Endothelial cell of umbilical vein (primary cell): ENCODE measurements around the gene PCNX1. TPM values are rescaled to one million over a fixed set of nuclear protein-coding genes. Genes with fewer than 3 reads are reported as not detected.

Source experiments
- BruUV-seq: library from RNA; stranded (reverse); fragments of 400-500 nt; replicated peaks from 2 replicates; lab custom pipeline; 2021; lab: Mats Ljungman, UMichigan
- CTCF ChIA-PET: fragments of 300-600, 350-600 bp; sonication (Branson Sonifier 250); formaldehyde crosslinking; loops from one replicate; lab custom pipeline; 2021; ENCODE audit warnings: antibody characterized with exemption, inconsistent platforms; lab: Charles Lee
- POLR2A ChIA-PET: fragments of 300-600, 350-600 bp; sonication (Branson Sonifier 250); formaldehyde crosslinking; loops from one replicate; lab custom pipeline; 2021; ENCODE audit warnings: antibody characterized with exemption, inconsistent platforms; lab: Charles Lee
- DNase-seq: peaks from one replicate; pipeline ENCODE4 v3.0.0-alpha.2; 2011; ENCODE audit warnings: low read depth, low spot score
- FAIRE-seq: peaks from 2 replicates; lab custom pipeline; 2011; peaks lifted over from hg19 to GRCh38; lab: Jason Lieb, UNC
- H2AFZ ChIP-seq: 2 replicates; pipeline ENCODE4 v1.6.0; 2012; ENCODE audit warnings: low read depth, low read length, control low read depth, inconsistent platforms
- H3K27ac ChIP-seq: 2 replicates; pipeline ENCODE4 v1.5.1; 2011; ENCODE audit warnings: low read depth, mild to moderate bottlenecking, control low read depth, low read length, moderate library complexity; ENCODE audit not compliant: insufficient read depth
- H3K27me3 ChIP-seq, 2 experiments: 2 replicates each; pipeline versions ENCODE4 v1.6.0 to v1.6.1; 2011; ENCODE audit warnings: low read length in 2 of 2, mixed read lengths in 1 of 2; ENCODE audit not compliant: control insufficient read depth in 2 of 2, insufficient read depth in 2 of 2
- H3K36me3 ChIP-seq, 2 experiments: 2 replicates in 1 of 2; 3 replicates in 1 of 2; pipeline ENCODE4 v1.5.1; 2011; ENCODE audit warnings: low read length in 2 of 2, mild to moderate bottlenecking in 1 of 2, moderate library complexity in 1 of 2; ENCODE audit not compliant: control insufficient read depth in 2 of 2, insufficient read depth in 2 of 2; ENCODE audit errors: extremely low read depth in 1 of 2
- H3K4me1 ChIP-seq: 3 replicates; pipeline ENCODE4 v1.5.1; 2011; ENCODE audit warnings: mild to moderate bottlenecking, low read length; ENCODE audit not compliant: control insufficient read depth, insufficient read depth; ENCODE audit errors: extremely low read depth
- H3K4me2 ChIP-seq: 2 replicates; pipeline ENCODE4 v1.6.1; 2011; ENCODE audit warnings: low read length, control low read depth, mixed read lengths; ENCODE audit not compliant: insufficient read depth
- H3K4me3 ChIP-seq, 3 experiments: fragments of 200-600 bp in 1 of 3; sonication (generic), shearing (Covaris generic) in 1 of 3; replicated peaks in 1 of 3; 2 replicates each; pipeline ENCODE4 v1.5.1; 2011 to 2016; ENCODE audit warnings: control low read depth in 3 of 3, low read length in 3 of 3, mild to moderate bottlenecking in 2 of 3, inconsistent platforms in 1 of 3, low read depth in 1 of 3, moderate library complexity in 1 of 3; ENCODE audit not compliant: insufficient read depth in 1 of 3
- H3K79me2 ChIP-seq: 2 replicates; pipeline ENCODE4 v1.6.0; 2012; ENCODE audit warnings: low read length, inconsistent platforms; ENCODE audit not compliant: control insufficient read depth, insufficient read depth
- H3K9ac ChIP-seq: replicated peaks from 2 replicates; pipeline ENCODE3; 2011; ENCODE audit warnings: low read length, control low read depth; ENCODE audit not compliant: insufficient read depth; ENCODE audit errors: extremely low read depth
- H3K9me1 ChIP-seq: replicated peaks from 3 replicates; pipeline ENCODE4 v1.6.0; 2011; ENCODE audit warnings: mild to moderate bottlenecking, low read length; ENCODE audit not compliant: control insufficient read depth, insufficient read depth; ENCODE audit errors: extremely low read depth
- H3K9me3 ChIP-seq: replicated peaks from 2 replicates; pipeline ENCODE4 v1.5.1; 2012; ENCODE audit warnings: low read length, inconsistent platforms; ENCODE audit not compliant: control insufficient read depth, insufficient read depth
- H4K20me1 ChIP-seq: replicated peaks from 2 replicates; pipeline ENCODE3; 2011; ENCODE audit warnings: mild to moderate bottlenecking, low read length; ENCODE audit not compliant: control insufficient read depth, insufficient read depth; ENCODE audit errors: extremely low read depth
- EZH2 ChIP-seq: IDR thresholded peaks from 2 replicates; pipeline ENCODE4 v1.6.1; 2012; ENCODE audit warnings: borderline replicate concordance, low read depth, mild to moderate bottlenecking, moderate library complexity, low read length, inconsistent platforms; ENCODE audit not compliant: severe bottlenecking
- FOS ChIP-seq: IDR thresholded peaks from 2 replicates; pipeline ENCODE4 v1.6.1; 2011; ENCODE audit warnings: mild to moderate bottlenecking, low read length, moderate library complexity, borderline replicate concordance; ENCODE audit not compliant: insufficient read depth
- GATA2 ChIP-seq: IDR thresholded peaks from 2 replicates; pipeline ENCODE4 v1.7.0; 2011; ENCODE audit warnings: low read depth, mild to moderate bottlenecking, moderate library complexity, mixed read lengths, low read length; ENCODE audit not compliant: insufficient read length, insufficient read depth
- JUN ChIP-seq: IDR thresholded peaks from 2 replicates; pipeline ENCODE4 v1.6.1; 2011; ENCODE audit warnings: borderline replicate concordance, low read depth; ENCODE audit not compliant: insufficient read length, insufficient read depth
- MYC ChIP-seq: IDR thresholded peaks from one replicate; pipeline ENCODE4 v1.6.1; 2011; ENCODE audit warnings: mild to moderate bottlenecking, low read depth, low read length
- POLR2A ChIP-seq: IDR thresholded peaks from 2 replicates; pipeline ENCODE4 v1.6.1; 2012; ENCODE audit warnings: low read depth, mild to moderate bottlenecking, control low read depth, low read length
- POLR2AphosphoS5 ChIP-seq: IDR thresholded peaks from 2 replicates; pipeline ENCODE4 v1.6.1; 2012; ENCODE audit warnings: low read depth, mild to moderate bottlenecking, control low read depth, low read length, moderate library complexity; ENCODE audit not compliant: insufficient read depth
- dilution Hi-C: fragments of 300-500 bp; cut with MboI; formaldehyde crosslinking; loops from one replicate; pipeline ENCODE4 v1.15.0; 2019; ENCODE audit warnings: low sequenced_read_pairs; ENCODE audit not compliant: extremely low pct_ligation_motif_present
- intact Hi-C: fragments of 100-400 bp; cut with micrococcal nuclease; formaldehyde crosslinking; loops from one replicate; pipeline ENCODE4 v1.10.0; 2022
- polyA plus RNA-seq, 4 experiments: library from polyadenylated mRNA; depleted of rRNA in 3 of 4; stranded (reverse) in 3 of 4; unstranded in 1 of 4; fragments of >200 nt; gene quantifications; 2 replicates each; pipeline versions ENCODE4 v1.2.1 to v1.2.3, GENCODE V29; 2011 to 2012; ENCODE audit warnings: missing spikeins in 1 of 4
- total RNA-seq: library from RNA; stranded (reverse); gene quantifications from 2 replicates; pipeline ENCODE4 v1.2.3, GENCODE V29; 2021
- TF ChIP-seq, protein P1 (sequence below): IDR thresholded peaks from 2 replicates; pipeline ENCODE4 v1.6.1; 2011; ENCODE audit not compliant: insufficient read depth, insufficient read length
- TF ChIP-seq, protein P2 (sequence below), 2 donors: IDR thresholded peaks; 1 replicate in 1 of 2; 2 replicates in 1 of 2; pipeline ENCODE4 v1.5.1; 2011; ENCODE audit warnings: low read length in 2 of 2, mild to moderate bottlenecking in 2 of 2, moderate library complexity in 2 of 2, control low read depth in 1 of 2, inconsistent platforms in 1 of 2, low read depth in 1 of 2; ENCODE audit not compliant: insufficient read depth in 1 of 2; ENCODE audit errors: extremely low read depth in 1 of 2

Gene PCNX1
- total and polyA plus RNA-seq, 2 donors (not counting 3 experiments of a cell fraction or from before 2014, with no cell fraction given): 21.4 to 40.5 TPM

DNA sequence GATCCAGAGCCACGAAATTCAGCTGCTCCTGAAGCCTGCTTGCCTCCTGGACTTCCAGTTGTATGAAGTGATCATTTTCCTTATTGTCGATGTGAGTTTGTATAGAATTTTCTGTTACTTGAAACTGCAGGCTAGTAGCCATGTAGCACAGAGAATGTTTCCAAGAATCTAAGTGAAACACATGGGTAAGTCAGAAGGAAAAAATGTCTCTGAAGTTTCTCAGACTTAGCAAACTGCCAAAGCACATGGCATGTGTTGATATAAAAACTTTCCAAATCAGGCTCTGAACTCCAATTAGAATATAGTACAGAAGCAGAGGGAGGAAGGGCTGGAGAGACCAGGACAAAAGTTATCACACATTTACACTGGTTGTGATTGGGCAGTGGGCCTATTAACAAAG lies 9.8 kb upstream of the PCNX1 start:
- Histone ChIP-seq H4K20me1 (no peaks in the 10 kb centered on the region), H3K4me2 (no peak overlapping the region), H3K4me3 (no peak overlapping the region), H3K9me1 (no peaks in the 10 kb centered on the region), H3K79me2 (no peaks in the 10 kb centered on the region), H3K4me1 (no peaks in the 10 kb centered on the region), H3K9ac (no peak overlapping the region), H2AFZ (no peak overlapping the region), H3K27ac (no peak overlapping the region), H3K9me3 (no peaks in the 10 kb centered on the region), H3K36me3 (no peaks in the 10 kb centered on the region), H3K27me3 (peaks cover 43 to 53% of the 10 kb centered on the region in 2 experiments)
- no peak for DNase-seq
- TF ChIP-seq GATA2: no peak
- TF ChIP-seq, protein P1, sequence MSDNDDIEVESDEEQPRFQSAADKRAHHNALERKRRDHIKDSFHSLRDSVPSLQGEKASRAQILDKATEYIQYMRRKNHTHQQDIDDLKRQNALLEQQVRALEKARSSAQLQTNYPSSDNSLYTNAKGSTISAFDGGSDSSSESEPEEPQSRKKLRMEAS: no peak
- no peak for TF ChIP-seq POLR2A
- TF ChIP-seq, protein P2, sequence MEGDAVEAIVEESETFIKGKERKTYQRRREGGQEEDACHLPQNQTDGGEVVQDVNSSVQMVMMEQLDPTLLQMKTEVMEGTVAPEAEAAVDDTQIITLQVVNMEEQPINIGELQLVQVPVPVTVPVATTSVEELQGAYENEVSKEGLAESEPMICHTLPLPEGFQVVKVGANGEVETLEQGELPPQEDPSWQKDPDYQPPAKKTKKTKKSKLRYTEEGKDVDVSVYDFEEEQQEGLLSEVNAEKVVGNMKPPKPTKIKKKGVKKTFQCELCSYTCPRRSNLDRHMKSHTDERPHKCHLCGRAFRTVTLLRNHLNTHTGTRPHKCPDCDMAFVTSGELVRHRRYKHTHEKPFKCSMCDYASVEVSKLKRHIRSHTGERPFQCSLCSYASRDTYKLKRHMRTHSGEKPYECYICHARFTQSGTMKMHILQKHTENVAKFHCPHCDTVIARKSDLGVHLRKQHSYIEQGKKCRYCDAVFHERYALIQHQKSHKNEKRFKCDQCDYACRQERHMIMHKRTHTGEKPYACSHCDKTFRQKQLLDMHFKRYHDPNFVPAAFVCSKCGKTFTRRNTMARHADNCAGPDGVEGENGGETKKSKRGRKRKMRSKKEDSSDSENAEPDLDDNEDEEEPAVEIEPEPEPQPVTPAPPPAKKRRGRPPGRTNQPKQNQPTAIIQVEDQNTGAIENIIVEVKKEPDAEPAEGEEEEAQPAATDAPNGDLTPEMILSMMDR (IDR thresholded peaks at IDR 0.05; ENCODE audit: extremely low read depth in 1 of 2, insufficient read depth in 1 of 2, low read depth in 1 of 2, low read length in 2 of 2): no peak
- no peak for TF ChIP-seq FOS
- no peak for TF ChIP-seq JUN
- no peak for TF ChIP-seq EZH2
- TF ChIP-seq MYC: no peak
- no peak for TF ChIP-seq POLR2AphosphoS5
- BruUV-seq: no TSS peak
- ChIA-PET POLR2A (no interaction called here), CTCF (interaction anchor here (2.8 kb wide), 1 partner anchor 10 kb away, joined by 10 read pairs; the partner anchor contains the start of gene PCNX1)
- no peak for FAIRE-seq
- intact Hi-C loops: no loop called here
- dilution Hi-C loops: no loop called here
